Right lobe of liver (tissue), 4 donors: ENCODE data around the gene VPS4A.

Source experiments
- CTCF ChIP-seq, 4 donors: fragments of 200-600 bp in 3 of 4; fragments of 450-650 bp in 1 of 4; IDR thresholded peaks; one replicate each; pipeline versions ENCODE4 v1.5.1 to v1.8.0; 2016 to 2022; ENCODE audit warnings: antibody characterized with exemption in 4 of 4, mild to moderate bottlenecking in 2 of 4
- POLR2A ChIP-seq: fragments of 450-650 bp; IDR thresholded peaks from one replicate; pipeline ENCODE4 v1.6.1; 2017; ENCODE audit warnings: antibody characterized with exemption, mild to moderate bottlenecking
- donor health status: DM: no; HTN: no; CAD: no.
- donor health status: DM: no; HTN: no; CAD: no.
- donor health status: DM: no; HTN: yes; CAD: no.

DNA sequence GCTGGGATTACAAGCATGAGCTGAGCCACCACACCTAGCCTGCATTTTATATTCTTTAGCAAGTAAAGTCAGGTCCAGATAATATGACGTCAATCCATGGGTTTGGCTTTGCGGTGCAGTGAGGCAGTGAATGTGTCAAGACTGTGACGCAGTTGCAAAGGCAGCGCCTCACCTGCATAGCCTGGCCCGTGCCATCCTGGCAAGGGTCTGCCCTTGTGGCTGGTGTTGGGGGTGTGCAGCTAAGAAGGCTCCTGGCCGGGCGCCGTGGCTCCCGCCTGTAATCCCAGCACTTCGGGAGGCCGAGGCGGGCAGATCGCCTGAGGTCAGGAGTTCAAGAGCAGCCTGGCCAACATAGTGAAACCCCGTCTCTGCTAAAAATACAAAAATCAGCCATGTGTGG, 12.3 kb downstream of the VPS4A start:
- TF ChIP-seq POLR2A (no peak), CTCF (IDR thresholded peaks at IDR 0.05) (no peak)
